T-helper 2 cell (primary cell): ENCODE results near the gene PYGB.
A peak's percentile ranks its signal among the peaks of the same experiment; 100 is the strongest.

ENCODE experiments used
- DNase-seq, 5 experiments: peaks; one replicate each; pipeline versions ENCODE4 v3.0.0 to v3.0.0-alpha.2; 2012 to 2022

Gene PYGB

DNA sequence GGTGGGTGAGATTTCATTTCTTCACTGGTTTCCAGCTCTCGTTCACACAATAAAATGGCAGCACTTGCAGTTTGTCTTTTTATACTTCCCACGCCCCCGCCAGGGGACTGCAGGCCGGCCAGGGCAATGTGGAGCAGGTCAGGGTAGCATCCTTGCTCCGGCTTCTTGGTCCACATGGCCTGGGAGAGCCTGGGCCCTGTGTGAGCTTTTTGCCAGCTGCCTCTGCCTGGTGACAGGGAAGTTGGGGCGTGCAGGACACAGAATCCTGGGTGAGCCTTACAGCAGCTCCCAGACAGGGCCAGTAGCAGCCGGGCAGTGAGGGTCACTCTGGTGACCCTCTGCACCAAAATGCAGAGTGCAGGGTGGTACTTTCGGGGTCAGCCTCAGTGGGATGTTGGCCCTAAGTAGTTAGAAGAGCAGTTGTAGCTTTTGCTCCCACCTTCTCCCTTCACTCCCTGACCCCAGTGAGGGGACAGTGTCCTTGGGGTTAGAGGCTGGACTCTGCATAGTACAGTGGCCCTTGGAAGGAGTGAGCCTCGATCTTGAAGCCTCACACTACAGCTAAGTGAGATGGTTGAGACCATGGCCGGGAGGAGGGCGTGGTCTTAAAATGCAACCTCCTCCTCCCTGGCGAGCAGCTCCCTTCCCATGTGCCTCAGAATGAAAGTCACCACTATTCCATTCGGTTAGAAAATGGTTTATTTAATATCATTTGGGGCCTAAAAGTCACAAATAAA, 23.8 kb downstream of the PYGB start:
- no peak for DNase-seq

DNA sequence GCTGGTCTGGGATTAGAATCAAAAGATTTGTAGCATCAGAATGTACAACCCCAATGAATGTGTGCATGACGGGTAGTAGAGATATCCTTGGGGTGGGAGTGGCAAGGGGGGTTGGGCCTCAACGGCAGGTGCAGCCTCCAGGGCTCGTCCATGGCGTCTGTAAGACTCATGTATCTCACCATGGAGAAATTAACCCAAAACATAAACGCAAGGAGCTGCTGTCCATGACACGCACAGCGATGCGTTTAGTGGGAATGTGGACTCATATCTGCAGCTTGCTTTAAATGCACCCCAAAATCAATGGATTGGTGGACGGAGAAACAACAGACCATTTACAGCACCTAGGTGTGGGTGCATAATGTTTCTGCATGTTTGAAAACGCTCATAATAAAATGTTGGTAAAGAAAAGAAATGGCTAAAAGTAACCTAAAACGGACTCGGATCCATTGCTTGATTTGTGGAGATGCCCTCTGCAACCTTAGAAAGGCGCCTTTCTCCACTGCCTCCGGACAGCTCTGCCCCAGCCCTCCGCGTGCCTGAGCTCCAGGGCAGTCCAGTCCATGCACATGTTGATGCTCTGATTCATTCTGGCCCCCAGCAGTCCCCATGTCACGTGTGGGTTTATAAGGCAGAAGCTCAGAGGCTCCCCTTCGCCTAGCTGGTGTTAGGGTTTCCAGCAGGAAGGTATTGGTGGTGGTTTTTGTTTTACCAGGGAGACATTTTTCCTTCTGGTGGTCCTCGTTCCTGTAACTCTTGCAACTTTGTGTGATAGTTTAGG, 24.5 kb downstream of the PYGB start:
- DNase-seq = no peak

DNA sequence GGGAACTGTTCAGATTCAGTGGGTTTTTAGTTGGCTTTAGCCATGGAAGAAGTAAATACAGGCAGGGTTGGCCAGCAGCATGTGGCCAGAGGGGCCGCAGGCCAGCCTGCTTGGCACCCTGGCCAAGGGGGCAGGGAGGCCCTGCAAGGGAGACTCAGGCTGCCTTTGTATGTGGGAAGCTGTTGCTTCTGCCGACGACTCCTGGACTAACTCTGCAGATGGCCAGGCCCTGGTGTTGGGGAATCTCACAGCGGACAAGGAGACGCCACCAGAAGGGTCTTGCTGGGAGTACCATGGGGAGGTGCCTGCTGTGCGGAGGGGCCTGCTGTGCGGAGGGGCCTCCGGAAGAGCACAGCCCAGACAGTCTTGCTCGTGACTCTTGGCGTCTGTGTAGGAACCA, 25.2 kb downstream of the PYGB start:
- no peak for DNase-seq

DNA sequence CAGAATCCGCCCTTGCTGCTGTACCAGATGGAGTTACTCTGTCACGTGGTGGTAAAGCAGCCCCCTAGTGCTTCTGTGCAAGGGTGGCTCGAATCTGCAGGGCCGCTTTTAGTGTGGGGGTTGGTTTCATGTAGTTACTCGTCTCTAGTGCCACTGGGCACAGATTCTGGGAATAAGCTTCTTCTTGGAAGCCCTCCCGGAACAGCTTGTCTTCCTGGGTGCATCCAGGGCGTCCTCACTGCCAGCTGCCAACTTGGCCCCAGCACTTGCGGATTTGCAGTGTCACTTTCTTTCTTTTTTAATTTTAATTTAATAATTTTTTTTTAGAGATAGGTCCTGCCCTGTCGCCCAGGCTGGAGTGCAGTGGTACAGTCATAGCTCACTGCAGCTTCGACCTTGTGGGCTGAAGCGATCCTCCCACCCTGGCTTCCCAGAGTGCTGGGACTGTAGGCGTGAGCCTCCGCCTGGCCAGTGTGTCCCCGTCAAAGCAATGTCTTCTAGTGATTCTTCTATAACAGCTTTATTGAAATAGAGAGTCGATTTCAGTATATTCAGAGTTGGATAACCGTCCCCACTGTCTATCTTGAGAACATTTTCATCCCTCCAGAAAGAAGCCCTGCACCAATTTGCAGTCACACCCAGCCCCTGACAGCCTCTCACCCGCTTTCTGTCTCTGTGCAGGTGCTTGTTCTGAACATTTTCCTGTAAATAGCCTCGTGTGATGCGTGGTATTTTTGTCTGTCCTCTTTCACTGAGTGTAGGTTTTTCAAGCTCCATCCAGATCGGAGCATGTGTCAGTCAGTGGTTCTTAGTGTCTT, 25.9 kb downstream of the PYGB start:
- no peak for DNase-seq

DNA sequence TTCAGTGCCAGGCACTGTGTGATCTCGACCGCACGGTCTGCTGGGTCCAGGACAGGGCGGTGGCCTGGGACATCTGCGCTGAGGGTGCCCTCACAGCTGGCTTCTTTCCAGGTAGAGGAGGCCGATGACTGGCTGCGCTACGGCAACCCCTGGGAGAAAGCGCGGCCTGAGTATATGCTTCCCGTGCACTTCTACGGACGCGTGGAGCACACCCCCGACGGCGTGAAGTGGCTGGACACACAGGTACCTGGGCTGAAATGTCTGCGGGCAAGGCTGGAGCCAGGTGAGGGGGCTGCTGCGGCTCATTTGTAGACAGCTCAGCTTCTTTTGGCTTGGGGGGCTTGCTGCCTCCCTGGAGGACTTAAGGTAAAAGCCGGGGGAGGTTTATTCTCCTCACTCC, 26.6 kb downstream of the PYGB start:
- no peak for DNase-seq

DNA sequence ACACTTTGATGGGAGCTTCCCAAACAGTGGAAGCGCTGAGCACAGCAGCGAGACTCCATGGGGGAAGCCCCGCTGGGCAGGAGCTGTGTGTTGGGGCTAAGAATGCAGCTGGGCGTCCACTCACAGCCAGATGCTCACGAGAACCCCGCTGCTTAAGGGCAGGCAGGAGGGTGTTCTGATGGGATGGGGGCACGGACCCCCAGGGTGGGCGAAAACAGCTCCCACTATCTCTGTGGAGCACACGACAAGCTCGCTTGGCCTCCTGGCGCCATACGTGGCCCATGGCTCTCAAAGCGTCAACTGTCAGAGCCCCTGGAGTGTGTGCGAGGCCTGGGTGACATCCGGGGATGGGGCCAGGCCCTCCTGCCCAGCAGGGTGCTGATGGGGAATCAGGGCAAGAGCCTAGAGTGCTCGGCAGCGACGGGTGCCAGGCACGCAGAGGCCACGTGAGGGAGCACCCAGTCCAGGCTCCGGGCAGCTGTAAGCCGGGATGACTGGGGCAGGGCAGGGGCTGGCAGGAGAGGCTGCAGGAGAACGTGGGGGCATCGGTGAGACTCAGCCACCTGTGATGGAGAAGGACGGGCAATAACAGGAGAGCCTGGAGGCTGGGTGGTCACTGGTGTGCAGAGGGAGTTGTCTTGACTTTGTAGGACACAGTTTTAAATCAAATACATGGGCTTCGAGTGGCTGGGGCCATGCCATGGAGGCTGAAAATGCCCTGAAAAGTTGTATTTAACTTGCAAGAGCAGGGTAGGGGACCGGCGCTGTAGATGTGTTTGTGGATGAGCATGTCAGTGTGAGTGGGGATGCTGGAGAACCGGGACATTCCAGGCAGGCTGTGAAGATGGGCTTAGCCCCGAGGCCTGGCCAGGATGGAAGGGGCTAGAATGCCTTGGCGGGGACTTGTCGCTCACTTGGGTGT, 27.3 kb downstream of the PYGB start:
- DNase-seq = peak in 1 of 5 experiments; percentile 3

DNA sequence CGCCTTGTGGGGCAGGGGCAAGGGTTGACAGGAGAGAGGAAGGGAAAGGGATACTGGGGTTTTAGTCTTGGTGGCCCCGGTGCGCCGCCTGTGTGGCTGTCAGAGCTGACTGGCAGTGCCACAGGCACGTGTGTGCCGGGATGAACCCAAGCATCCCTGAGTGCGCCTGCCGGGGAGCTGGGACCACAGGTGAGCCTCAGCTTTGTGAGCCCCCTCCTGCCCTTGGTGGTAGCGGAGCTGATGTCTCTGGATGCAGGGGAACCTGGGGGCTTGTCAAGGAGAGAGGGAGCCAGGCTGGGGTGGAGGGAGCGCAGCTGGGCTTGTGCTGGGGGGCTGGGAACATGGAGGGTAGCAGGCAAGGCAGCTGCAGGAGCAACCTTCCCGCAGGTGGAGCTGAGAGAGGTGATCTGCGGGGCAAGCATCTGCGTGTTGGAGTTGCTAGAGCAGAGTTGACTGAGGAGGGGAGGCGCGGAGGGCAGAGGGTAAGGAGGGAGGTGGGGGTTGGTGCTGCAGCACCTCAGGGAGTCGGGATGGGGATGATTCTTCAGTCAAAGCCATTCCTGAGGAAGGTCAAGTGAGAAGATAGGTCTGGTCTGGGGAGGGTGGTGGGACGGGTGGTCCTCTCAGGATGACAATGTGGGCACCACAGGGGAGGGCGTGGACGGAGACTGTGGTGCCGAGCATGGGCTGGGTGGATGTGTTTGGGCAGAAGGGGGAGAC, 28.1 kb downstream of the PYGB start:
- DNase-seq = peak in 1 of 5 experiments; percentile 7

DNA sequence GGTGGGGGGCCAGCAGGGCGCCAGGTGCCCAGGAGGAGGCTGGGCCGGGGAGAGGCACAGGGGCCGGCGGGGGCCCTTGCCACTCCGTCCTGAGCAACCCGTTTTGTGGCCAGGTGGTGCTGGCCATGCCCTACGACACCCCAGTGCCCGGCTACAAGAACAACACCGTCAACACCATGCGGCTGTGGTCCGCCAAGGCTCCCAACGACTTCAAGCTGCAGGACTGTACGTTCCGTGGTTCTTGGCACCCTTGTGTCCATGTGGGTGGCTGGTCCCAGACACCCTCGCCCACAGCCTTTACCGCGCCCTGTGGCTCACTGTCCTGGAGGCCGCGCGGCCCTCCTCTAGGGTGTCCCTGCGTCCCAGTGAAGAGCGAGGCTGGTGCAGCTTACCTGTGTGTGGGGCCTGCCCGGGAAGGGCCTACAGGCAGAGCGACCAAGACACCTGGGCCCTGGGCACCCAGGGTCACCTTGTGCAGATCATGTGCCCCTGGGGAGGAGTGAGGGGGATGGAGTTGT, 28.7 kb downstream of the PYGB start:
- DNase-seq = peak in 1 of 5 experiments; percentile 3

DNA sequence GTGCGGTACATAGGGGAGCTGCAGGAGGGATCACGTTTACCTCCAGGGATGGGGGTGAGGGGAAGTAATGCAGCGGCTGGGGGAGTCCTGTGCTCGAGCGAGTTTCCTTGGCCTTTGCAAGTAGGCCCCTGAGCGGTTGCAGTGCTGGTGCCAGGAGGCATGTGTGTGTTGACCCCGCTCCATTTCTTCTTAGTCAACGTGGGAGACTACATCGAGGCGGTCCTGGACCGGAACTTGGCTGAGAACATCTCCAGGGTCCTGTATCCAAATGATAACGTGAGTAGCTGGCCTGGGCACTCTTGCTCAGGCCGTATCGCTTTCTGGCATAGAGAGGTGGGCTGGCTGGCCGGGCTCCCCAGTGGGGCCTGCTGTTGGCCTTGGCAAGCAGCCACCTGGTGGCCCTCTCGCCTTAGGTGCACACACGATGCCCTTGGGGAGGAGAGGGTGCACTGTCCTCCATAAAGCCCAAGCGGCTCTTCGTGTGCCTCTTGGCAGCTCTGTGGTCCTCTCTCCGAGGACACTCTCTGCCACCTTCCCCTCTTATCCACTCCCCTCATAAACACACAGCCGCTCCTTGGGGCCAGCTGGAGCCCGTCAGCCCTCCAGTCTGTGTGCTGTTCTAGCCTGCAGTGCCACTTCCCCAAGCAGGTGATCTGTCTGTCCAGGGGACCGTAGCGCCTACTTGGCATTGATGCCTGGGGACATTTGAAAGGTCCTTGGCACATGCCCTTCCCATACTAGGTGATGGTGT, 29.3 kb downstream of the PYGB start:
- peak in 1 of 5 experiments; percentile 6 for DNase-seq

DNA sequence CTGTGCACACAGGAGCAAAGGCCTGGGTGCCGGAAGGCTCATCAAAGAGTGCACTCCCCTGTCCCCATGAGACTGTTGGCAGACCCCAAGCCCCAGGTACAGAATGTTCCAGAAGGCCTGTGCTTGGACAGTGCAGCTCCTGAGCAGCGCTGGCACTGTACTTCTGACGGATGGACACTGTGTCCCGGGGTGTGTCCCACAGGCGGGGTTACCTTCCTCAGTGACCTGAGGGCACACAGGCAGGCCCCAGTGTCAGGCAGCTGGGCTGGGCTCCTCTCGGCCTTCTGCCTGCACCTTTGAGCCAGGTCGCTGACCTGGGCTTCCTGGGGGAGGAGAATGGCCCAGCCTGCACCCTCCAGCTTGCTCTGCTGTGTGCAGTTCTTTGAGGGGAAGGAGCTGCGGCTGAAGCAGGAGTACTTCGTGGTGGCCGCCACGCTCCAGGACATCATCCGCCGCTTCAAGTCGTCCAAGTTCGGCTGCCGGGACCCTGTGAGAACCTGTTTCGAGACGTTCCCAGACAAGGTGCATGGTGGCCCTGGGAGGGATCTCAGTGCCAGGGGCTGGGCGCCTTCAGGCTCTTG, 30.1 kb downstream of the PYGB start:
- DNase-seq = peak in 1 of 5 experiments; percentile 1

DNA sequence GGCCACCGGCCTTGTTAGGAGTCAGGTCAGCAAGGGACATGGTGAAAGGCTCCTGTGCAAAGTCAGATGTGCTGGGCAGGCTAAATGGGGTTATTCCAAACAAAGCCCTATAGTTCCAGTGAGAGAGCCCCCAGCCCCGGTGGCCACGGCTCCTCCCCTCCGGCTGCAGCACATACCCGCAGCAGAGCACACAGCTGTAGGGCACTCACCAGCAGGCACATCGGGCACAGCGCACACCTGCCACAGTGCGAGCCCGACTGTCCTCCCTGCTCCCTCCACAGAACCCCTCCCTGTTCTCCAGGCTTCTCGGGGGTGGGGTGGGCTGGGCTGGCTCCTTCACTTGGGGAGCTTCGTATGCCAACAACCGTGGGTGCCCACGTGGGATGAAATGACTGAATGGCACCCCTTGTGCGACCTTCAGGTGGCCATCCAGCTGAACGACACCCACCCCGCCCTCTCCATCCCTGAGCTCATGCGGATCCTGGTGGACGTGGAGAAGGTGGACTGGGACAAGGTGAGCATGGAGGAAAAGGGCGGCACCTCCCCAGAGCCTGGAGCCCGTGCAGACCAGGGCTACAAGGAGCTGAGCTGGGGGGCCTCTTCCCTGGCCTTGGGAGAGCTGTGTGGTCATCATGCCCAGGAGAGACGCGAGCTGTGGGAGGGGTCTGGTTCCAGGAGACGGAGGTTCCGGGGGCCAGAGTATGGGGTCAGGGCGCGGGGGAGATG, 30.9 kb downstream of the PYGB start:
- DNase-seq = peak in 1 of 5 experiments; percentile 6

DNA sequence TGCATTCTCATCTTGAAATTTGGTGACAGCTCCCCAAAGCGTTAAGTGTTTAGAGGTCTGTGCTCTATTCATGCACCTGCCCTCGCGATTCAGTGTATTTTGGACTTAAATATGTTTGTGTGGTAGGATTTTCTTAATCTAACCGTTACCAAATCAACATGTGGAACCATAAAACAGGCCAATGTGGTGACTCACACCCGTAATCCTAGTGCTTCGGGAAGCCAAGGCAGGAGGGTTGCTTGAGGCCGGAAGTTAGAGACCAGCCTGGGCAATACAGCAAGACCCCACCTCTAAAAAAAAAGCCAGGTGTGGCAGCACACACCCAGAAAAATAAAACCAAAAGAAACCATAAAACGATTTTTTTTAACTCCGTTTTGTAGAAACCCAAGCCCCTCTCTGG, 31.5 kb downstream of the PYGB start:
- DNase-seq = no peak

DNA sequence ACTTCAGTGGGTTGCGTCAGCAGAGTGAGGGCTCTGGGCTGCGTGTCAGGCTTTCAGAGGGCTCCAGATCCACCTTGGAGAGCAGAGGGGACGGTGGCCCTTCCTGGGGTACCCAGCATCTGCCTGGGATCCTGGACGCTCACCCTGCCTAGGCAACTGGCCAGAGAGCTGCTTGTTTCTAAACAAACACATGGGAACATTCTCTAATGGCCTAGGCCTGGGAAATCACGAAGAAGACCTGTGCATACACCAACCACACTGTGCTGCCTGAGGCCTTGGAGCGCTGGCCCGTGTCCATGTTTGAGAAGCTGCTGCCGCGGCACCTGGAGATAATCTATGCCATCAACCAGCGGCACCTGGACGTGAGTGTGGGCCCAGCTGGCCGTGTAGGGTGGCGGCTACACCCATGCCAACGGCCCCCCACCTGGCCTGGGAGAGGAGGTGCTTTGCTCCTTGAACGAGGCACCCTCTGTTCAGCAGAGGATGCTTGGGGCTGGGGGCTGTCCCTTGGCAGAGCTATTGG, 32.2 kb downstream of the PYGB start:
- DNase-seq = peak in 1 of 5 experiments; percentile 7

DNA sequence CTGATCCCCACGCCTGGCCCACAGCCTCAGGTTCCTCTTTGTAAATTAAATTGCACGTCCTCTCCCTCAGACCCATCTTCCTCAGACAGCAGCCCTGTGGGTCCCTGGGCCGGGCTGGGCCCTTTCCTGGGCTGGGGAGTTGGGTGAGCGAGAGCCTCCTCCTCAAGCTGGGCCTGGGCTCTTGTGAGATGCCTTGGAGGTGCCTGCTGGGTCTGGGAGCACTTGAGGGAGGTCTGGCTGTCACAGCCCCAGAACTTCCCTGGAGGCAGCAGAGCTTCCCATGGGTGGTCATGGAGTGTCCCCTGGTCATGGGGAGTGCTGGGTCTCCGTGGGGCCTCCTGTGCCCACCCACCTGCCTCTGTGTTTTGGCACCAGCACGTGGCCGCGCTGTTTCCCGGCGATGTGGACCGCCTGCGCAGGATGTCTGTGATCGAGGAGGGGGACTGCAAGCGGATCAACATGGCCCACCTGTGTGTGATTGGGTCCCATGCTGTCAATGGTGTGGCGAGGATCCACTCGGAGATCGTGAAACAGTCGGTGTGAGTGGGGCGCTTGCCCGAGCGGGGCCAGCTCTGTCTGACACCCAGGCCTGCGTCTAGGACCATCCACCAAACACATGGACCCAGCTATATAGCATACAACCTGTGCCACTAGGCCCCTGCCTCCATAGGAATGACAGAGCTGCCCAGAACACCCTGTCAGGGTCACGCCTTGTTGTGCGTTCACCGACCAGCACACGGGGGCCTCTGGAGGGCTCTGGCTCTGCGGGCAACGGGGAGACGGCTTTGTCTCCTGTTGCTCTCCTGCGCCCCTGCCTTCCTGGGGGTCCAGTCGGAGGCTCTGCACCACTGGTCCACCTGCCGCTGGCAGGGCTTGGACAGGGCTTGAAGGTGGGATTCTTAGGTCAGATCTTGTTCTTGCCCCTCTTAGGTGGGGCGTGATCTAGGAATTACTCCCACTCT, 33.0 kb downstream of the PYGB start:
- DNase-seq = peak in 1 of 5 experiments; percentile 8

DNA sequence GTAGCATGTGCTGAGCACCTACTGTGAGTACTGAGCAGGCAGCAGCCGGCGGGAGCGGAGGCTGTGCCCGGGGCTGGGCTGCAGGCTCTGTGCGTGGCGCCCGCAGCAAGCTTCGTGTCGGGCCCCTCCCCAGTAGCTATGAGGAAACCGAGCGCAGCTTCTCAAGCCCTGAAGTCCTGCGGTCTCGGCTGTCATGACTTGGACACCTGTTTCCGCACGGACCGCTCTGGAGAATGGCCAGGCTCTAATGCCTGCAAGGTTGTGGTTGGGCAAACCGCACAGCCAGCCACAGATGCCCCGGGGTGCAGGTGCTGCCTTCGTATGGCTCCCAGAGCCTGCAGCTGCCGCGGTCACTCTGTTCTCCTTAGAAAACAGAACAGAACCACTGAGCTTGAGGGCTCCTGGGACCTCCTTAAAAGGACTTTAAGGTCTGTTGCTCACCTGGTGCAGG, 33.7 kb downstream of the PYGB start:
- peak in 2 of 5 experiments; percentile 4 to 15 for DNase-seq

DNA sequence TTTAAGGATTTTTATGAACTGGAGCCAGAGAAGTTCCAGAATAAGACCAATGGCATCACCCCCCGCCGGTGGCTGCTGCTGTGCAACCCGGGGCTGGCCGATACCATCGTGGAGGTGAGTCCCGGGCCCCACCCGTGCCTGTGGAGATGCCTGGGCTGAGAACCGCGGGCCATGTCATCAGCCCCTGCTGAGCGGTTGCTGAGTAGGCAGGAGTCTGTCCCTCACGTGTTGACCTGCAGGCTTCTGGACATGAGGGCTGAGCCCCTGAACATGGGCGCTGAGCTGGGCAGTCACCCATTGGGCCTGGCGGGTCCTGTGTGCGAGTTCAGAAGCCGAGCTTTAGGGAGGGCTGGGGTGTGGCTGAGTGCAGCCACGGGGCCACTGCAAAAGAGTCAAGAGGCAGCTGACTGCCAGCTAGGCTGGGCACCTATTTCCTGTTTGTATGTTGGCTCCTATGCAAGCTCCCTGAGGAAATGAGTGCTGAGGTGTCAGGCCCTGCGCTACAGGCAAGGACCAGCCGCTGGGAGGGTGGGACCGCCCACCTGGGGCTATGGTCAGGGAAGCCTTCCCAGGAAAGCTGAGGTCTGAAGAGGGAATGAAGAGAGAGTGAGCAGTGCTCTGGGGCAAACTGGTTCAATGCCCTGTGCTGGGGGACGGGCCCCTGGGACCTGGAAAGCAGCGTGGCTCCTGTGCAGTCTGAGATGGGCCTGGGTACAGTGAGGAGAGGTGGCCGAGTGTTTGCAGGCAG, 34.3 kb downstream of the PYGB start:
- peak in 2 of 5 experiments; percentile 6 to 19 for DNase-seq

DNA sequence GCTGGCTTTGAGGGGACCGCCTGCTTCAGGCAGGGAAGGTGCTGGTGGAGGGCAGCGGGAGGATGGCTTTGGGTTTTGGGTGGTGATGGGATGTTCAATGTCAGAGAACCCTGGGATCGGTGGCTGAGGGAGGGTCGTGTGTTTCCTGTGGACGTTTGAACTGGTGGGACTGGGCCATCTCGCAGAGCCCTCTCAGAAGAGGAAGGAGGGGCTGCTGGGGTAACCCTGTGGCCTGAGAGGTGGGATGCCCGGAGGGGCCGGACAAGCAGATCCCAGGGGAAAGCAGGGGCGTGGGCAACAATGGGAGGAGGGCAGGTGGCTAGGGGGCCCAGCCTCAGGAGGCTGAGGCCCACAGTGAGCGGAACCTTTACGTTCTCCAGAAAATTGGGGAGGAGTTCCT, 34.9 kb downstream of the PYGB start:
- DNase-seq = peak in 1 of 5 experiments; percentile 8
